PFSK-1 (cell line): ENCODE measurements around the gene CREB3L4.

ENCODE experiments used
- POLR2AphosphoS5 ChIP-seq: IDR thresholded peaks from 2 replicates; pipeline ENCODE4 v1.6.1; 2012; ENCODE audit warnings: low read depth, mild to moderate bottlenecking, control low read depth, low read length, moderate library complexity
- REST ChIP-seq, 2 experiments: IDR thresholded peaks; 2 replicates each; pipeline versions ENCODE4 v1.6.1 to v1.8.0; 2011 to 2012; ENCODE audit warnings: low read depth in 2 of 2, low read length in 2 of 2, control low read depth in 1 of 2, inconsistent platforms in 1 of 2, mild to moderate bottlenecking in 1 of 2, moderate library complexity in 1 of 2; ENCODE audit not compliant: insufficient read depth in 1 of 2
- SIN3A ChIP-seq: IDR thresholded peaks from 2 replicates; pipeline ENCODE4 v1.6.1; 2012; ENCODE audit warnings: mild to moderate bottlenecking, low read length, moderate library complexity, borderline replicate concordance; ENCODE audit not compliant: insufficient read depth

- TF ChIP-seq POLR2AphosphoS5 (peak; percentile 48; the same call in 1 of the 2 replicates), REST (IDR thresholded peaks at IDR 0.05; ENCODE audit: insufficient read depth in 1 of 2, low read depth in 2 of 2, low read length in 2 of 2) (no peak), SIN3A (no peak)
Observed at GRCh38 chr1:153963850-153964331, 3.8 kb upstream of the CREB3L4 start.
